COLO829 (cell line): ENCODE measurements around the gene NRCAM.
A peak's percentile ranks its signal among the peaks of the same experiment; 100 is the strongest.

Experiments
- DNase-seq: peaks from one replicate; pipeline ENCODE4 v3.0.0; 2012; ENCODE audit warnings: low spot score

Gene NRCAM

DNA sequence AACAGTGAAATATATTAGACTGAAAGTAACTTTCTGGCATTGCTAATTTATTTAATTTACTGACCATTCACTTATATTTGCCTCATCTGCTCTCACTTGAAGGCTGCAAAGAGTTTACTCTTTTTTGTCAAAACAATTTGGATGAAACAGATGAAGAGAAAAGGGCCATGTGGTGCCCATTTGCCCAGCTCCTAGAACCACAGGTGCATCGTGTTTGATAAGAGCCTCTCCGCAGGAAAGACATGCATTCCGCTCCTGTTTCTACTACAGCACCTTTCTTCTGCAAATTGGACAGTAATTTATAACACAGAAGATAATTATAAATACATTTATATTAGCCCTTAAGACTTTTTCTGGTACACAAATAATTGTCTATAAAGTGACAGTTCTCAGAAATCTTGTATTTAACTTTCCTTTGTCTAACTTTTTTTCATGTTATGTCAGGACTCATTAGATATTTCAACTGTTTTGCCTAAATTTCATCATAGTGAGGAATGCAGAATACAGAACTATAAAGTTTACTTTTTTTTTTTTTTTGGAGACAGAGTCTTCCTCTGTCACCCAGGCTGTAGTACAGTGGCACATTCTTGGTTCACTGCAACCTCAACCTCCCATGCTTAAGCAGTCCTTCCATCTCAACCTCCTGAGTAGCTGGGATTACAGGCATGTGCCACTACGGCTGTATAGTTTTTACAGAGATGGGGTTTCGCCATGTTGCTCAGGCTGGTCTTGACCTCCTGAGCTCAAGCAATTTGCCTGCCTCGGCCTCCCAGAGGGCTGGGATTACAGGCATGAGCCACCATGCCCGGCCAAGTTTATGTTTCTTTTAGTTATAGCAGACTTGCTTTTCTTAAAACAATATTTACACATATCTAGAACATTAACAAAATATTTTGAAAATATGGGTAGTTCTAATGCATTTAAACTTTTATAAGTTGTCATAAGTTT, 326.9 kb downstream of the NRCAM start:
- no peak for DNase-seq

DNA sequence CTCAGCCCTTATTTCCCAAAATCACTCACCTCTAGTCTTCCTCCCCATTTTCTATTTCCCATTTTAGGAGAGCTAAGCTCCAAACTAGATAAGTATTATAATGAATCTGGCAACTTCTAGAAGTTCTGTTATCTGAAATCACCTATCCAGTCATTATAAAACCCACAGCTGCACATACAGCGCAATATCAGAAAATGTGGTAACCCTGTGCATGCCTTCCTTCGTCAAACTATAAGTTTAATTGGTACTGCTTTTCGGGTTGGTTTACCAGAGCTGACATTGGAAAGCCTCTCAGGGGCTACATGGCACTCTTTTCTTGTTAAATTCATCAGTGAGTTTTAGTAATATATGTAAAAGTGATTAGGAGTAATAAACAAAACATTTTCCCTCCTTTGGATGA, 327.7 kb downstream of the NRCAM start:
- no peak for DNase-seq

DNA sequence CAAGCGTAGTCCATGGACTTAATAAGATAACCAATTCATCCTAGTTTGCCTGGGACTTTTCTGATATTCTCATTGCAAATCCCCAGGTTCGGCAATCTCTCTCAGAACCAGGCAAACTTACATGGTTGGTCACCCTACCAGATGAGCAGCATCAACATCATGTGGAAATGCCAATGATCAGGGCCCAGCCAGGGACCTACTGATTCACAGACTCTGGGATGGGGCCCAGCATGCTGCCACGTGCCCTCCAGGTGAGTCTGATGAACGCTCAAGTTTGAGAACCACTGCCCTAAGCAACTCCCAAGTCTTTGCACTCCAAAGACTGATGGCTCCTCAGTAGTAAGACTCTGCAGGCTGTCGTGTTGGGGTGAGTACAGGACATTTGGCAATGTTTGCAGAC, 328.8 kb downstream of the NRCAM start:
- DNase-seq: no peak

DNA sequence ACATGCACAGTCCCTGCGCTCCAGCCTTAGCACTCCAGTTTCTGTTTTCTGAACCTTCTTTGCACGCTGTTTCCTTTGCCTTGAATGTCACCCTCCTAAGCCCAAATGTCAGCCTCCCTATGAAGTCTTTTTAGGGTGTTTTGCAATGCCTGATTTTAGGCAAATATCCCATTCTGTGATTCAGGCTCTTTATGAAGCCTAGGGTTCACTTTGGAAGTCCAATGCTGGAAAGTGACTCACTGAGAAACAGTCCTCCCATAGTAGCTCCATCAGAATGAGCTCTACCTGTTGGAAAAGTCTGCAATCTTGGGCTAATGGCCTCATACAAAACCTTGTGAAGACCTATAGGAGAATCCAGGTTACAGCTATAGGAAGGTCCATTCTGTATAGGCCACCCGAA, 331.4 kb downstream of the NRCAM start:
- DNase-seq: no peak

DNA sequence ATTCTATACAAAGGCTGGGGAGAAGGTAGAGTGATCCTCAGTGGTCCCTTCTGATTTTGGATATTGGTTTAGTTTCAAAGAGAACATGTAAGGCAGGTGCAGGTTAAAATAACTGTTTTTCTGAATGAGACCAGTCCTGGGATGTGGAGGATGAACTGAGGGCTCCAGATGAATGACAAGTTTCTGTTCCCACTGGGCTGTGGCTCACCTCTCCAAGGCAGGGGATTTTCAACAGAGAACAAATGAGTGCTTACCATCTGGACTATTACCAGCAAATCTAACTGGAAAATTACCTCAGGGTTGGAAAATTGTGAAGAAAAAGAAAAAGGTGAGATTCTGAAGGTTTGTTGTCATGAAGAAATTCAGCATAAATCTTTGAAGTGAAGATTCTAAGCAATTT, 334.1 kb downstream of the NRCAM start:
- DNase-seq: no peak

DNA sequence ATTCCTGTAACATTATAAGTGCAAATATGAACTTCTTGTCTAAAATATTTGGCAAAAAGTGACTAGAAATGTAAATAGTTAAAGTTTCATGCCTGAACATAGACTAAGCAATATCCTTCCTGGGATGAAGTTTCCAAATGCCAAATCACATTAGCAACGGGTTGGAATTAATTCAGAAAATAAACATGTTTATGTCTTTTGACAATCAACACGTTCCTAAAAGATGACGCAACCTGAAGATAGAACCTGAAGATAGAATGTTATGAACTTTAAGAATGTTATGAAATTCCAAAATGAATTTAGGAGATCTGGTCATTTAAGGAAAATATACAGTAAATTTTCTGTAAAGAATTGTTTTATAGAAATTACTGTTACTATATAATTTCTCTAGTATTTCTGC, 335.3 kb downstream of the NRCAM start:
- DNase-seq: no peak

DNA sequence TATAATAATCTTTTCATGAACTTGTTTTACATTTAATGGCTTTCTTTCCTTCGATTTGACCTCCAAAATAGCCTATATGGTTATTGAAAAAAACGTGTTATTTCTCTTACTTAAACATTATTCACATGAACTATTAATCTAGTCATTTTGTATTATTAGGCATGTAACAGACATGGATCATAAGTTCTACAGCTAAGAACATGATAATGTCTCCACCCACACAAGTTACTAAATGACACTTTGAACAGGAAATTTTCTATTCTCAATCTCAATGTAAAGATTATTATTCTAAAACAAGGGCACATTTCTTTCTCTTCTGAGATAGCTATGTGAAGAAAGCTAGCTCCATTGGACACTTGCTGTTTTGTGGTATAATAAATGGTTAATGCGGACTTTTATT, 336.0 kb downstream of the NRCAM start:
- no peak for DNase-seq

DNA sequence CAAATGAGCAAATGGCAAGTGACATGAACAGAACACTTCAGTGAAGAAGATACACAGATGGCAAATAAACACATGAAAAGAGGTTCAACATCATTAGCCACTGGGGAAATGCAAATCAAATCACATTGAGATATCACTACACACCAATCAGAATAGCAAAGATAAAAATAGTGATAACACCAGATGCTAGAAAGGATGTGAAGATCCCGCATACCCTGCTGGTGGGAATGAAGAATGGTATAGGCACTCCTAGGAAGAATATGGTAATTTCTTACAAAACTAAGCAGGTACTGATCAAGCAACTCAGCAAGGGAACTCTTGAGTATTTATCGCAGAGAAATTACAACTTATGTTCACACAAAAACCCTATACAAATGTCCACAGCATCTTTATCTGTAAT, 337.3 kb downstream of the NRCAM start:
- no peak for DNase-seq

DNA sequence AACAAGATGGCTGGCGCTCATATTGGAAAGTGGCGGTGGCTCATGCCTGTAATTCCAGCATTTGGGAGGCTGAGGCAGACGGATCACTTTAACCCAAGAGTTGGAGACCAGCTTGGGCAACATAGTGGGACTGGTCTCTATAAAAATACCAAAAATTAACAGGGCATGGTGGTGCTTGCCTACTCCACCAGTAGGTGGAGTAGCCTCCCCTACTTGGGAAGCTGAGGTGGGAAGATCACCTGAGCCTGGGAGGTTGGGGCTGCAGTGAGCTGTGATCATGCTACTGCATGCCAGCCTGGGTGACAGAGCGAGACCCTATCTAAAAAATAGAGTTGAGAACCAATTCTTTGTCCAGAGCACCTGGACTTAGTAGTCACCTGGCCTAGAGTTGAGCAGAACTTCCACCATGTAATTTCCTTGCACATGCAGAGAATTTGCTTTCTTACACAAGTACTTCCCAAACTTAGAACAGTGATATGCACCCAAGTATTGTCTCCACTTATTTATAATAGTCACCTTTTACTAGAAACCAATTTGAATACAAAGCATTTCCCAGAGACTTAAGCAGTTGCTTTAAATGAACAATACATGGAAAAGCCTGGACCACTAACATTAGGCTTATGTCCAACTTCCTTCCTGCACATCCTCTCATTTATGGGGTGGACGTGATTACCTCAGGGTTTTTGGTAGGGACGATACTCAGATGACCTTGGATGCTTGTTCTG, 342.0 kb downstream of the NRCAM start:
- DNase-seq: no peak

DNA sequence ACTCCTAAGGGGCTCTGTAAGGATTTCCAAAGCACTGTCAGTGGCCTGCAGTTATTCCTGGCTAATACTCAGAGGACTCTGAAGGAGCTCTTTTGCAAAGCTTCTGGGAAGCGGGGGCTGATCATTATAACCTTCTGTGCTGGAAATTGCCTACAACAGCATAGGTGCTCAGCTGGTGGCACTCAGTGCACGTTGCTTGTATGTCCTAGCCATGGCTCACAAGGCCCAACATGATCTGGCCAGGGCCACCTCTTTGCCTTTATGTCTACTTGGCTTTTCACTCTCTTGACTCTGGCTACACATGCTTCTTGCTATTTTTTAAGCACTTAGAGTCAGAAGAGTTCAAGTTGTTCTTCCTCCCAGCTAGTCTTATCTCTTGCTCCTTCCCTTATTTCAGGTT, 343.6 kb downstream of the NRCAM start:
- no peak for DNase-seq

DNA sequence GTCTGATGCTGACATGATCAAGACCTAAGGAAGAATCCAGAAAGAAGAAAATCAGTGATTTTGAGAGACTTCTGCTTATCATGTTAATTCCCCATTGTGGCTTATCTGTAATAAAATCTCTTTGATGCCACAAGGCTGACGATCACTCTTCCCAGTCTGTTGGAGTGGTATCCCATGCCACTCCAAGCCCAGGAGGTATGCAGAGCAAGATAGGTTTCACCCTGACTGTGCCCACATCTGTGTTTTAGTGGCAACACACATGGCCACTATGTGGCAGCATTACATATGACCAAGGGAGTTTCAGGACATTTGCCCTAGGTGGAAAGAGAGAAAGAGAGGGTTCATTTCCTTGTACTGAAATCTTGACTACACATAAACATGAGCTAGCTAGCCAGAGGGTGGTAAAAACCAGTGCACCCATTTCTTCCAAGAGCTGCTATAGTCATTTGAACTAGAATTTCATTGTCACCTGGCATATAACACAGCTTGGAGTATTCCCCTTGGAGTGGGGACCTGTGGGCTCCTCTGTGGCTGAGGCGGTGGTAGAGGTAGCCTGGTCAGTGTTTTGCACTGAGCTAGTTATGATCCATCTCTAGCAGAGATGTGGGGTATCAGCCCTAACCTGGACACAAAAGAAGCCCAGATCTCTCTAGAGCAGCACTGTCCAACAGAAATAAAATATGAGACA, 346.9 kb downstream of the NRCAM start:
- peak; percentile 26 for DNase-seq

DNA sequence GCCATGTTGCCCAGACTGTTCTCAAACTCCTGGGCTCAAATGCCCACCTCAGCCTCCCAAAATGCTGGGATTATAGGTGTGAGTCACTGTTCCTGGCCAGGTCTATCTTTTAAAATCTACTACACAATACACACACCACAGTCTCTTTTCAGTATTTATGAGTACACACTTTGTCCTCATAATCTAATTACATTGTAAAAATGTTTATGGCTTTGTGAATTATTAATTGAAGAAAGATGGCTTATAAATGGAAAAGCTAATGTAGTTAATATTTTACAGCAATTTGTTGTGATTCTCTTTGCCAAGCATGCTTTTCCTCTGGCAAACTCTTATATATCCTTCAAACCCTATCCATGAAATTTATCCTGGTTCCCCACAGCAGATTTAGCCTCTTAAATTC, 348.1 kb downstream of the NRCAM start:
- no peak for DNase-seq

DNA sequence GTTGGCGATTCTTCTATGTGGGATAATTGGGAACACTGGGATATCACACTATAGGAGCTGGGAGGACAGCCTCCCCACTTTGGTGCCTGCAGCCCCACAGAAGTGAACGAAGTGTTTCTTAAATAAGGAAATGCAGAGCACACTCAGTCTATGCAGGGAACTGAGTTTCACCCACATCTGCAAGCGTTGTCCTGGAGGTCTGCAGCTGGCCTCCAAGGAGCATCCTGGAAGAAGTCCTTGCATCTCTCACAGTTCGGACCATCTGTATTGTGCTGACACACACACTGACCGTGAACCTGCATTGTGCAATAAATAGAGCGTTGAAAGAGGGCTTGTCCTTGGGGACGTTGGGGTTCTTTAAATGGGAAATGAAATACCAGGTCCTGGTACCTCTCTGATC, 351.9 kb downstream of the NRCAM start:
- no peak for DNase-seq

DNA sequence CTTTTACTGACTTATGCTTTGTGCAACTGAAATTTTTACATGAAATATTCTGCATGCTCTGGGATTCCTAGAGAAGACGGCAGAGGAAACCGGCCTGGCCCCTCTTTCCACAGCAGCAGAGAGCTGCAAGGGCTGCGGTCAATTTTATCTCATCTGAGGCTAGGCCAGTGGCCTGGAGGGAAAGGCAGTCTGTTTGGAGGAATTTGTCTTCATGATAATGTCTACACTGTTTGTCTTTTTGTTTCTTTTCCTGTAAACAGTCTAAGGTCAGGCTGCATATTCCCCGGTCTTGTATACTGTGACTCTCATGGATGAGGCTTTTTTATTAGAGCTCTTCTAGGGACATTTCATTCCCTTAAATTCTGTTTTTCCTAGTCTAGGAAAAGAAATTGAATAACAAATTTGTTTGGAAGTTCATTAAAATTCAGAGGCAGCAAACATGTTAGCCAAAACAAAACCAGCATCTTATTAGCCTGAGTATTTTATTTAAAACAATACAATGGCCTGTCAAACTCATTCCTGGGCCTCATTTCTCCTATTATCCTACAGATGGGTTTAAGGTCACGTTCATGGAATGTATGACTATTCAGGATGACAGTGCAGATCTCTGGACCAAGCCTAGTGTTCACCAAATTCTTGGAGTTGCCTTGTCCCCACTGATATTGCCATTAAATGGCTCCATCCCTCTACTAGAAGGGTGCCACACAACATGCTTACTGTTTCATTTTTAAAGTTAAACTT, 352.5 kb downstream of the NRCAM start:
- DNase-seq: no peak

DNA sequence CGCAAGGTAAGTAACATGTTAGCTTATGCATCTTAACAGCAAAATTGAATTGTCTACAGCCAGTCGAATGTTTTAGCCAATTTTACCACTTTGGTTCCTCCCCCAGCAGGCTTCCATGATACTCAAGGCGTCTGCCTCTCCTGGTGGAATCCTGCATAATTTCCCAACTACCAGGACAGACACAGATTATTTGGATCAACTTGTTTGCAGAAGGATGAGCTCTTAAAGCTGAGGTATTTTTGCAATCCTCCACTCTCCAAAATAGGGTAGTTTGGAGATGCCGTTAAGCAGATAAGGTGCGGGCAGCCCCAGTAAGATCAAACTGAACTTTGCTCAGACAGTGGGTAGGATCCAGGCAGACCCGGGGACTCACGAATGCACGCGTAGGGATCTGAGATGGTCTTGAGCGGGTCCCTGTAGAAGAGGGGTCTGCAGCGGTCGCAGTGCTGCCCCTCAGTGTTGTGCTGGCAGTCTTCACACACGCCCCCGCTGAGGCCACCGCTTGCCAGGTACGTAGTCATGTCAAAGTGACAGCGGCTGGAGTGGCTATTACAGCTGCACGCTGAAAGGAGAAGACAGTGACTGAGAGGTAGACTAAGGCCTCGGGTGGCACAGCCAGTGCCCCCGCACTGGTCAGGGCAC, 353.4 kb downstream of the NRCAM start:
- no peak for DNase-seq

DNA sequence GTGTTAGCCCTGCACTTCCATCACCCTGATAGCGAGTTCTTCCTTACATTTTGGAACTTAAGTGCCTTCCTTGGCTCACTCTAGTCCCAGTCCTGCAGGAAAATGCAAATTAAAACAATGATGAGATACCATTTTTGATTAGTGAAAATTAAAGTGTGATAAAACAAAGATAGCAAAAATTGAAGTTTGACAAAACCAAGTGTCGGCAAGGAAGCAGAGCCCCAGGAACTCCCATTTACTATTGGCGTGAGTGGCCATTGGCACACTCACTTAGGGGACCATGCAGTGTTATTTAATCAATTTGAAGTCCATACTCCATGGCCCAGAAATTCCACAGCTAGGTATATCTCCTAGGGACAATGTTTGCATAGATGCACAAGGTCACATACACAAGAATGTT, 354.5 kb downstream of the NRCAM start:
- no peak for DNase-seq

DNA sequence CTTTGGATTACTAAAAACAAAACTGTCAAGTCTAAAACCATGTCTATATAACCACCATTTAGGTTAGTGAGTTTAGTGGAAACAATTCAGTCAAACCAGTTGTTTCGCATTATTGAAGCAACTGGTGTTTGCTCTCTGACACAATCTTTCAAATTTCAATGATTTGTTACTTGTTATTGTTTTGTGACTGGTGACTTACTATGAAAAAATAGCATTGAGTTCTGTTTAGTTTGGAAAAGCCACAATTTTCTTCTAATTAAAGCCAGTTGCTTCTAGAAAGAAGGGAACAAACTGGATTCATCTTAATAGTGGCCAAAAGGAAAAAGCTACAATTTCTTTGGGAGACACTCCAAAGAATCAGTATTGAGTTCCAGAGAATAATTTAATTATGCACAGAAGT, 356.5 kb downstream of the NRCAM start:
- no peak for DNase-seq

DNA sequence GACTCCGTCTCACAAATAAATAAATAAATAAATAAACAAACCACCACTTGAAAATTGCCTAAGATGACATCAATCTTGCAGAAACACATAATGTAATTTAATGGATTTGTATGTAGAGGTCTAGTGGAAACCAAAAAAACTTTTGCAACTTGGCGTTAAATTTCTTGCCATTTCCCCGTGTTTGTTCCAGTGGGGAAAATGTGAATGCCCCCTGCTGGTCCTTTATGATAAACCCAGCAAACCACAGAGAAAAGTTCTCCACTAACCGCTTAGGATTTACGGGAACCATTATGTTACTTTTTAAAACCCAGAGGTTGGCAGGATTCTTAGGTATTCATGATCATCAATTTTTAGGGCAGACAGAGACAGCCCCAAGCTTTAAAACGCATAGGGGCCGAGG, 358.5 kb downstream of the NRCAM start:
- DNase-seq: peak; percentile 46
